ENCODE results near the gene MAL.

Gene MAL

DNA sequence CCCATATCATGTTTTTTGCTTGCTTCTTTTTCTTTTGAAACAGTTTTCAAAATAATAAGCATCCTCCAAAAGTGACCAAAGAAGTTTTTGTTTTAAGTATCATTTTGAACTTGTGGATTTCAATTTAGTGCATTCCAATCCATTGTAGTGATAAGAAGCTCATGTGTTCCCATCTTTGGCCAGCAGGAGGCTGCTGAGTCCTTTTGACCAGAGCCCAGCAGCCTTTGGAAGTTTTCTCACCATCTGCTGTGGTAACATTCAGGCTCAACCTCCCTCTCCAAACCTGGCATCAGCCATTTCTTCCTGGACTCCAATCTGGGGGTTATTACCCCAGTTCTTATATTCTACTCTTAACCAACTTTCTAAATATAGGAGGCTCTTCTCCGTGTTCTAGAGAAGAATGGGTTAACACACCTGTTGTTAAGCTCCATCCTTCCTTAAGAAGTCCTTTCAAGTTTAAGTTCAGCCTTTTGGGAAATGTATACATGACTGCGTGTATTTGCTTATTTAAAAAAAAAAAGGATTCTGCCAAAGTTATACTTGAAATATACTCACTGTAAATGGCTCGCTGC is 39.0 kb upstream of the MAL start:
- TF ChIP-seq FOXP2 (optimal IDR thresholded peaks at IDR 0.05; ENCODE audit: borderline replicate concordance, extremely low read depth, extremely low read length, insufficient read depth) (no peak), TAF1 (IDR thresholded peaks at IDR 0.05; ENCODE audit: borderline replicate concordance, insufficient read depth, low read length) (no peak), SIN3A (IDR thresholded peaks at IDR 0.05; ENCODE audit: borderline replicate concordance, insufficient read depth, low read length) (no peak), POLR2AphosphoS5 (IDR thresholded peaks at IDR 0.05; ENCODE audit: low read depth, low read length) (no peak)
- TF ChIP-seq, protein P1, sequence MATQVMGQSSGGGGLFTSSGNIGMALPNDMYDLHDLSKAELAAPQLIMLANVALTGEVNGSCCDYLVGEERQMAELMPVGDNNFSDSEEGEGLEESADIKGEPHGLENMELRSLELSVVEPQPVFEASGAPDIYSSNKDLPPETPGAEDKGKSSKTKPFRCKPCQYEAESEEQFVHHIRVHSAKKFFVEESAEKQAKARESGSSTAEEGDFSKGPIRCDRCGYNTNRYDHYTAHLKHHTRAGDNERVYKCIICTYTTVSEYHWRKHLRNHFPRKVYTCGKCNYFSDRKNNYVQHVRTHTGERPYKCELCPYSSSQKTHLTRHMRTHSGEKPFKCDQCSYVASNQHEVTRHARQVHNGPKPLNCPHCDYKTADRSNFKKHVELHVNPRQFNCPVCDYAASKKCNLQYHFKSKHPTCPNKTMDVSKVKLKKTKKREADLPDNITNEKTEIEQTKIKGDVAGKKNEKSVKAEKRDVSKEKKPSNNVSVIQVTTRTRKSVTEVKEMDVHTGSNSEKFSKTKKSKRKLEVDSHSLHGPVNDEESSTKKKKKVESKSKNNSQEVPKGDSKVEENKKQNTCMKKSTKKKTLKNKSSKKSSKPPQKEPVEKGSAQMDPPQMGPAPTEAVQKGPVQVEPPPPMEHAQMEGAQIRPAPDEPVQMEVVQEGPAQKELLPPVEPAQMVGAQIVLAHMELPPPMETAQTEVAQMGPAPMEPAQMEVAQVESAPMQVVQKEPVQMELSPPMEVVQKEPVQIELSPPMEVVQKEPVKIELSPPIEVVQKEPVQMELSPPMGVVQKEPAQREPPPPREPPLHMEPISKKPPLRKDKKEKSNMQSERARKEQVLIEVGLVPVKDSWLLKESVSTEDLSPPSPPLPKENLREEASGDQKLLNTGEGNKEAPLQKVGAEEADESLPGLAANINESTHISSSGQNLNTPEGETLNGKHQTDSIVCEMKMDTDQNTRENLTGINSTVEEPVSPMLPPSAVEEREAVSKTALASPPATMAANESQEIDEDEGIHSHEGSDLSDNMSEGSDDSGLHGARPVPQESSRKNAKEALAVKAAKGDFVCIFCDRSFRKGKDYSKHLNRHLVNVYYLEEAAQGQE (IDR thresholded peaks at IDR 0.05; ENCODE audit: insufficient read depth in 1 of 2, low read depth in 2 of 2, low read length in 2 of 2) = no peak

DNA sequence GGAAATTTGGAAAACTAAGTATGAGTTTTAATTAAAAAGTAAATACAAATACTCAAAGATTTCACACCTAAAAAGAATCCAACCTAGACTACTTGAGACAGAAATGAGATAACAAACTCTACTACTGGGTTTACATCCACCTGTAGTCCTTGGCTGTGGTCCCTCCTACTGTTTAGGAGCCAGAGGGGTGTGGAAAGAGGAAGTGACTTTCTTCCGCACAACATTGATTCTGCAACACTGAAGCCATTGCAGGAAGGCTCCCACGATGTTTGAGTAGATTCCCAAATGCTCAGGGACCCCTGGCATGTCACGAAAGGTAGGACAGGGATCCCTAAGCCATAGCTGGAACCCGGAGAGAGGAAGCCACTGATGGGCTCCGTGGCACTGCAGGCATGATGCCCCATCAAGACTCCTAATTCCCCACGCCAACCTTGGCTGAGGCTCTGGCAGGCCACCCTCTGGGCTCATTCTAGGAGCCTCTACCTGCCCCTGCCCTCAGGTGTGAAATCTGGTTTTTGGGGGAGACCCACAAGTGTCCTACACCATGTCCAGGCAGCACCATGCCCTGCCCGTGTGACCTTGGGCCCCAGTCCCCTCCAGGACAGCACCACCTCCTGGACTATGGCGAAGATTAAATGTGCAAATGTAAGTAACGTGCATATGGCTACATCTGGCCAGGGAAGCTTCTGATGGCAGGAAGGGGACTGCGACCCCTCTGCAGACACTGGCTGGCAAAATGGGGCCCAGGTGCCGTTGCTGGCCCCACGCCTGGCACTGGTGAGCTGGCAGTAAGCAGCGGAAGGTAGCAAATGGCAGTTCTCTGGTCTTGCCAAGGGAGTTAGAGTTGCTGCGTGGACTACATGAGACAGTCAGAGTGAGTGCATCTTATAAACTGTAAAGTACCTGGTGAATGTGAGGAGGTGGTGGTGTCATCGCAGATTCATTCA is 38.2 kb upstream of the MAL start:
- TF ChIP-seq FOXP2 (optimal IDR thresholded peaks at IDR 0.05; ENCODE audit: borderline replicate concordance, extremely low read depth, extremely low read length, insufficient read depth) (no peak), POLR2AphosphoS5 (IDR thresholded peaks at IDR 0.05; ENCODE audit: low read depth, low read length) (no peak), SIN3A (IDR thresholded peaks at IDR 0.05; ENCODE audit: borderline replicate concordance, insufficient read depth, low read length) (no peak), TAF1 (IDR thresholded peaks at IDR 0.05; ENCODE audit: borderline replicate concordance, insufficient read depth, low read length) (no peak)
- TF ChIP-seq, protein P1 (IDR thresholded peaks at IDR 0.05; ENCODE audit: insufficient read depth in 1 of 2, low read depth in 2 of 2, low read length in 2 of 2) = no peak

DNA sequence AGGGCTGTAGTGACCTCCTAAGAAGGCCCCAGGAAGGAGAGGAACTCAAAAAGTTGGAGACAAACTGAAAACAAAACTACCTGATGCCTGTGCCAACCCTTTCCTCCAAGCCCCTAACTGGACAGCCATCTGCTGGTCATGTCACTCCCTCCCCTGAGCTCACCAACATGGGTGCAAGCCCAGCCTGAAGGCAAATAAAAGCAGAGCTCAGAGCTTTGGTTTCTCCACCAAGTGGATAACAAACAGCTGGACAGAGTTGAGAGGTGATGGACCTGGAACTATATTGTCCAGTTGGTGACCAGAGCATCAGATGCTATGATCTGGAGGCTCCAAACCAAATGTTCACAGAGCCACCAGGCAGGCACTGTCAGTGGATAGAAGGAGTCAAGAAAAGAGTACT is 34.6 kb upstream of the MAL start:
- no peak for TF ChIP-seq SIN3A (IDR thresholded peaks at IDR 0.05; ENCODE audit: borderline replicate concordance, insufficient read depth, low read length)
- TF ChIP-seq, protein P1 (IDR thresholded peaks at IDR 0.05; ENCODE audit: insufficient read depth in 1 of 2, low read depth in 2 of 2, low read length in 2 of 2) = no peak

DNA sequence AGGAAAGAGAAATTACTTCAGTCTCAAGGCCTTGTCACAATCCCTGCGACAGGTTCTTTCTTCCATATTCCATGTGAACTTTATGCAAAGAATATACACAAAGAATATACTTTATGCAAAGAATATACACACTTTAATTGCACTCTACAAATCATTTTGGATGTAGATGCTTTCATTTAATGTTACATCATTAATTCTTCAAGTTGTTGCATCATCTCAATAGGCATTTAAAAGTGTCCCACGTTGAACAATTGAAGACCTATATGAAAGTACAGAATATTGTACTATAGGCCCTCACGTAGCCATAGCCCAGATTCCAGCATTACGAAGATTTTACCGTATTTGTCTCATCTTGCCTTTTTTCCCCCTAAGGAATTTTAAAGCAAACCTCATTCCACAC is 33.1 kb upstream of the MAL start:
- TF ChIP-seq TAF1 (IDR thresholded peaks at IDR 0.05; ENCODE audit: borderline replicate concordance, insufficient read depth, low read length) (no peak), FOXP2 (optimal IDR thresholded peaks at IDR 0.05; ENCODE audit: borderline replicate concordance, extremely low read depth, extremely low read length, insufficient read depth) (no peak), POLR2AphosphoS5 (IDR thresholded peaks at IDR 0.05; ENCODE audit: low read depth, low read length) (no peak), SIN3A (IDR thresholded peaks at IDR 0.05; ENCODE audit: borderline replicate concordance, insufficient read depth, low read length) (no peak)
- TF ChIP-seq, protein P1 (IDR thresholded peaks at IDR 0.05; ENCODE audit: insufficient read depth in 1 of 2, low read depth in 2 of 2, low read length in 2 of 2) = no peak
